ENCODE measurements around the gene USH2A.

The USH2A gene

DNA sequence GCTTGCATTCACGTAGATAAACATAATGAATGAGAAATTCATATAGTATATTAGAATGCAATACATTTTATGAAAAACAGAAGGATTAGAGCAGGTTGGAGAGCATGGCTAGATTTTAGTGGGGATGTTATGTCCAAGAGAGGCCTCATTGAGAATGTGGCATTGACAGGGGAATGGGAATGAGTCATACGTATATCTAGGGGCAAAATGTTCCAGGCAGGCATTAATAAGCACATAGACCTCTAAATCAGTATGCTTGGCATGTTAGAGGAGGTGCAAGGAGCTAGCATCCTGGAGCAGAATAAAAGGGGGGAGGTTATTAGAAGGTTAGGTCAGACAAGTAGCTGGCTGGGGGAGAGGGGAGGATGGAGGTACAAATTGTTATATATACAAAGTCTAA, 93.0 kb downstream of the USH2A start:
- H3K27me3 ChIP-seq, result no peaks in the 10 kb centered on the region
- TF ChIP-seq, protein P1, sequence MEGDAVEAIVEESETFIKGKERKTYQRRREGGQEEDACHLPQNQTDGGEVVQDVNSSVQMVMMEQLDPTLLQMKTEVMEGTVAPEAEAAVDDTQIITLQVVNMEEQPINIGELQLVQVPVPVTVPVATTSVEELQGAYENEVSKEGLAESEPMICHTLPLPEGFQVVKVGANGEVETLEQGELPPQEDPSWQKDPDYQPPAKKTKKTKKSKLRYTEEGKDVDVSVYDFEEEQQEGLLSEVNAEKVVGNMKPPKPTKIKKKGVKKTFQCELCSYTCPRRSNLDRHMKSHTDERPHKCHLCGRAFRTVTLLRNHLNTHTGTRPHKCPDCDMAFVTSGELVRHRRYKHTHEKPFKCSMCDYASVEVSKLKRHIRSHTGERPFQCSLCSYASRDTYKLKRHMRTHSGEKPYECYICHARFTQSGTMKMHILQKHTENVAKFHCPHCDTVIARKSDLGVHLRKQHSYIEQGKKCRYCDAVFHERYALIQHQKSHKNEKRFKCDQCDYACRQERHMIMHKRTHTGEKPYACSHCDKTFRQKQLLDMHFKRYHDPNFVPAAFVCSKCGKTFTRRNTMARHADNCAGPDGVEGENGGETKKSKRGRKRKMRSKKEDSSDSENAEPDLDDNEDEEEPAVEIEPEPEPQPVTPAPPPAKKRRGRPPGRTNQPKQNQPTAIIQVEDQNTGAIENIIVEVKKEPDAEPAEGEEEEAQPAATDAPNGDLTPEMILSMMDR (IDR thresholded peaks at IDR 0.05), result no peak
- intact Hi-C loops (cut with DNase I; ENCODE audit: low total_unique reads), result no loop called here

DNA sequence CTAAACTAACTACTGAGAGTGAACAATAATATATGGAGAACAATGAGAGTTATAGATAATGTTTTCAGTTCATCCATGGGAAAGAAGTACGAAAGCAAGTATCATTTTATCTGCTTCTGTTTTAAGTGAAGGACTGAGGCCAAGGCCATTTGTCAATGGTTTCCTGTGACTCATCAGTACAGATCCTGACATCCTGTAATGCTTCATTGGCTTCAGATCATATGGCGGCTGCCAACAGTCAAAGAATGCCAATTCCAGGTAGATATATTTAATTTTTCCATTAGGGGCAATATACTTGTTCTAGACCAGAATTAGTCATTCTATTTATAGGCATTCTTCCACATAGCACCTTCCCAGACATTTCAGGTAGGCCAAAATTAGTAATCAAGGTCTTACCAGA, 97.3 kb downstream of the USH2A start:
- Histone ChIP-seq H3K27ac (no peak overlapping the region), H3K27me3 (no peaks in the 10 kb centered on the region), H3K4me1 (no peaks in the 10 kb centered on the region), H3K9me3 (no peaks in the 10 kb centered on the region), H3K36me3 (no peaks in the 10 kb centered on the region), H3K4me3 (no peak overlapping the region)
- TF ChIP-seq, protein P1 (IDR thresholded peaks at IDR 0.05), result no peak
- intact Hi-C loops (cut with DNase I; ENCODE audit: low total_unique reads), result no loop called here
- no peak for DNase-seq

More for the DNA sequence above, 93.0 kb downstream of the USH2A start:
- Histone ChIP-seq H3K27ac (no peak overlapping the region), H3K36me3 (no peaks in the 10 kb centered on the region), H3K9me3 (peaks cover 0 to 6% (median 5%) of the 10 kb centered on the region in 3 donors), H3K4me3 (no peak overlapping the region), H3K4me1 (no peaks in the 10 kb centered on the region)
- DNase-seq, result no peak

DNA sequence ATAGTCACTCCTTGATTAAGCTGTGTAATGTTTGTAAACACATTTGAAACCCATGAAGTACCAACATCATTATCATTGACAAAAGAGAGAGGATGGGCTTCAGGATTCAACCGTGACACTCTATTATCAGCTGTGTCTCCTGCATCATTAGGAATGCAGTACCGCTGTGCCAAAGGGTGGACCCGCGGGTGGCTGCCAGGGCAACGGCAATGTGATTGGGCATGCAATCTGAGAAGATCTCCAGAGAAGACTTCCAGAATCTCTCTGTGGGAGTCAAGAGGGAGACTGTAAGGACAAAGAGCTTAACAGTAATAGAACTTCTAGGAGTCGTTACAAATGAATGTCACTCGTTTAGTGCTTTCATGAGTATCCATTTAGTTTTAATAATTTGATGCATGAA, 97.9 kb downstream of the USH2A start:
- TF ChIP-seq, protein P1 (IDR thresholded peaks at IDR 0.05), result no peak
- H3K9me3 ChIP-seq, result no peaks in the 10 kb centered on the region
- intact Hi-C loops (cut with DNase I; ENCODE audit: low total_unique reads), result no loop called here
- no peak overlapping the region for H3K4me3 ChIP-seq
- H3K36me3 ChIP-seq, result no peaks in the 10 kb centered on the region
- H3K27me3 ChIP-seq, result no peaks in the 10 kb centered on the region
- no peak for DNase-seq
- H3K4me1 ChIP-seq, result no peaks in the 10 kb centered on the region
- H3K27ac ChIP-seq, result no peak overlapping the region

DNA sequence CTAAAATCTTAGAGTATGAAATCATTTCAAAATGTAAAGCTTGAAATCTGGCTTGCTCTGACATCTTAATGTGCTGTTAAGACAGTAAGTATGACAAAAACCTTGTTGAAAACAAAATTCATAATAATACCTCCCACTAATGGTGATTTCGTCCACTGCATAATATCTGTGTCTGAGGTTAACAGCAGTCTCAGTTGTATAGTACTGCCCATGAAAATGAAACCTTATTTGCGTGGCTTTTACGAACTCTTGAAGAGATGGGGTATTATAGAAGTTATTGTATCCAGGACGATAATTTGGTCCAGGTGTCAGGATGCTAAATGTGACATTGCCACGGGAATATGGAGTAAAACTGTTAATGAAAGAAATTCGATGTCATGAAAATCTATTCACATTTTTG, 99.9 kb downstream of the USH2A start:
- Histone ChIP-seq H3K36me3 (no peaks in the 10 kb centered on the region), H3K4me1 (no peaks in the 10 kb centered on the region), H3K4me3 (no peak overlapping the region), H3K27me3 (no peaks in the 10 kb centered on the region), H3K9me3 (no peaks in the 10 kb centered on the region), H3K27ac (no peak overlapping the region)
- TF ChIP-seq, protein P1 (IDR thresholded peaks at IDR 0.05), result no peak
- intact Hi-C loops (cut with DNase I; ENCODE audit: low total_unique reads), result no loop called here
- no peak for DNase-seq

DNA sequence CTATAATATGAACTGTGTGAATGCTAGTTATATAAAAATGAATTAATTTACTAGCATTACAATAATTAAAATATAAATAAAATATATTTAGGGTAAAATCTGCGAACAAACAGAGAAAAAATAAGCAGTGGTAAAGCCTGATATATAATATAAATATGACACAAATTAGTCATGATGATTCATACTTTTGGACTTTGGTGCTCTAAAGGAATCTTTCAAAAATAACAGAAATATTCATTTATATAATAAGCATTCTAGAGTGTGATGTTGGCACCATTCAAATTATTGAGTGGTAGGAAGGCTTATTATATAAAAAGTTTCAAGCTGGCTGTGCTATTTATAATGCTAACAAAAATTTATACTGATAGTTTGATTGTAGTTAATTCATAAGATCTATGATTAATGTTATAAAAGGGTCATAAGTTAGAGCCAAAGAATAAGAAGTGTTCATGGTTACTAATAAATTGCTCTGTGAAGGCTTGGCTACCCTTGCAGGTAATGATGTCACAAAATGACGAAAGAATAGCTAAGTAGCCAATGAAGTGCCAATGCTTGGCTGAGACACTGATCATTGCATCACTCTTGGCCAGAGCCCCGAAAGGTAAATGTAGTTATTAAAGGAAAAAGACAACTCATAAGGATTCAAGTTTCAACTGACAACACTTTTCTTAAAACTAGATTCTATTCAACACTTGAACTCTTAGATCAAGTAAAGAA, 108.7 kb downstream of the USH2A start:
- TF ChIP-seq, protein P1 (IDR thresholded peaks at IDR 0.05), result no peak
- DNase-seq, result no peak
- H3K9me3 ChIP-seq, result no peaks in the 10 kb centered on the region
- H3K4me3 ChIP-seq, result no peak overlapping the region
- no peak overlapping the region for H3K27ac ChIP-seq
- H3K4me1 ChIP-seq, result no peaks in the 10 kb centered on the region
- intact Hi-C loops (cut with DNase I; ENCODE audit: low total_unique reads), result no loop called here
- no peaks in the 10 kb centered on the region for H3K36me3 ChIP-seq
- no peaks in the 10 kb centered on the region for H3K27me3 ChIP-seq

DNA sequence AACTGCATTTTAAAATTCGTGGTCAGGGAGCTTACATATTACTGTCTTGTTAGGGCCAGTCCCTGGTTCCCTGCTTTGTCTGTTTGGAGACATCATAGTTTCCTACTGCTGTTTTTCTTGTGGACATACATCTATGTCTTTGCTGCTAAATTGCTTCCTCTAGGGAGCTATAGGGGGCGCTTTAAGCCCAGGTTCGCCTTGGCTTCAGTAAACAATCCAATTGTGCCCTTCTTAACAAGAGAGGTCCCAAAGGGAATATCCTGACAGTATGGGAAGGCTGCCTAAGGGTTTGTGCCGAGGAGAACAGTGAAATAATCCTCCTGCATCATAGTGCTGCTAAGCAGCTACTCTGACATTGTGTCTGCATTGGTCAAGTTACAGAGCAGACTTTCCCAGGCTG, 112.5 kb downstream of the USH2A start:
- Histone ChIP-seq H3K4me1 (no peaks in the 10 kb centered on the region), H3K27ac (no peak overlapping the region), H3K4me3 (no peak overlapping the region), H3K27me3 (no peaks in the 10 kb centered on the region), H3K9me3 (no peaks in the 10 kb centered on the region), H3K36me3 (no peaks in the 10 kb centered on the region)
- intact Hi-C loops (cut with DNase I; ENCODE audit: low total_unique reads), result no loop called here
- no peak for DNase-seq
- TF ChIP-seq, protein P1 (IDR thresholded peaks at IDR 0.05), result no peak
